CD4-positive, alpha-beta T cell (primary cell): Measurements from ENCODE around the gene RNF157. TPM values are rescaled to one million over a fixed set of nuclear protein-coding genes. Genes with fewer than 3 reads are reported as not detected.

Experiments used
- ATAC-seq: fragments of 200-7000 bp; cut with Tn5 transposase; one replicate; pipeline ENCODE4 v1.10.0; 2022; ENCODE audit warnings: mild to moderate bottlenecking; ENCODE audit not compliant: poor library complexity
- CTCF ChIA-PET: fragments of 350-600 bp; sonication (Branson Sonifier 250); formaldehyde crosslinking; loops from one replicate; lab custom pipeline; 2021; ENCODE audit warnings: antibody characterized with exemption, inconsistent platforms; lab: Charles Lee
- POLR2A ChIA-PET: fragments of 350-600 bp; sonication (Branson Sonifier 250); formaldehyde crosslinking; loops from one replicate; lab custom pipeline; 2021; ENCODE audit warnings: antibody characterized with exemption, inconsistent platforms; lab: Charles Lee
- DNase-seq, 14 experiments: peaks; one replicate each; pipeline ENCODE4 v3.0.0-alpha.2; 2013 to 2020; ENCODE audit warnings: mixed read lengths in 2 of 14
- H3K27ac ChIP-seq, 2 donors: one replicate each; pipeline versions ENCODE4 v1.5.1 to v1.7.0; 2013; ENCODE audit warnings: low read length in 2 of 2, low read depth in 1 of 2, mild to moderate bottlenecking in 1 of 2
- H3K27me3 ChIP-seq, 2 experiments: 1 replicate in 1 of 2; 2 replicates in 1 of 2; pipeline versions ENCODE4 v1.6.1 to v1.7.0; 2013; ENCODE audit warnings: low read length in 2 of 2, control low read depth in 1 of 2, mild to moderate bottlenecking in 1 of 2, moderate library complexity in 1 of 2; ENCODE audit not compliant: insufficient read depth in 2 of 2, control insufficient read depth in 1 of 2
- H3K36me3 ChIP-seq: one replicate; pipeline ENCODE4 v1.6.1; 2013; ENCODE audit warnings: low read length, control low read depth; ENCODE audit not compliant: insufficient read depth
- H3K4me1 ChIP-seq: one replicate; pipeline ENCODE4 v1.6.1; 2013; ENCODE audit warnings: low read length, control low read depth; ENCODE audit not compliant: insufficient read depth
- H3K4me3 ChIP-seq: one replicate; pipeline ENCODE4 v1.5.1; 2013; ENCODE audit warnings: mild to moderate bottlenecking, low read length, moderate library complexity
- H3K9me3 ChIP-seq, 2 experiments: 1 replicate in 1 of 2; 2 replicates in 1 of 2; pipeline versions ENCODE4 v1.6.1 to v1.7.0; 2013; ENCODE audit warnings: low read length in 2 of 2, mild to moderate bottlenecking in 2 of 2, control low read depth in 1 of 2, moderate library complexity in 1 of 2; ENCODE audit not compliant: control insufficient read depth in 1 of 2, insufficient read depth in 1 of 2
- H3K27ac Mint-ChIP-seq: one replicate; pipeline ENCODE4 v1.8.0; 2020; ENCODE audit warnings: mixed read lengths
- H3K27me3 Mint-ChIP-seq: one replicate; pipeline ENCODE4 v1.8.0; 2021; ENCODE audit warnings: mixed read lengths
- H3K36me3 Mint-ChIP-seq: one replicate; pipeline ENCODE4 v1.8.0; 2021; ENCODE audit warnings: low read depth, mixed read lengths
- H3K4me1 Mint-ChIP-seq: one replicate; pipeline ENCODE4 v1.8.0; 2021; ENCODE audit warnings: low read depth, mixed read lengths
- H3K4me3 Mint-ChIP-seq: one replicate; pipeline ENCODE4 v1.8.0; 2020; ENCODE audit warnings: mild to moderate bottlenecking, mixed read lengths
- H3K9me3 Mint-ChIP-seq: one replicate; pipeline ENCODE4 v1.8.0; 2020; ENCODE audit warnings: mixed read lengths
- intact Hi-C, 2 experiments: fragments of 100-400 bp; cut with DNase I in 1 of 2; cut with micrococcal nuclease in 1 of 2; formaldehyde crosslinking; loops; one replicate each; pipeline versions ENCODE4 v1.15.1 to v1.9.0; 2023 to 2025; cut with DNase I, micrococcal nuclease
- total RNA-seq, 174 experiments: library from RNA in 2 of 174; stranded (reverse) in 2 of 174; gene quantifications; one replicate each; pipeline ENCODE4 v1.2.3 and lab custom pipeline; 2021 to 2026
- TF ChIP-seq, protein P1 (sequence below): fragments of 200-600 bp; IDR thresholded peaks from one replicate; pipeline ENCODE4 v1.8.0; 2022; ENCODE audit warnings: antibody characterized with exemption, mild to moderate bottlenecking

The RNF157 gene
- total RNA-seq, 2 experiments from 2014 or later: 18.5 to 21.1 TPM

DNA sequence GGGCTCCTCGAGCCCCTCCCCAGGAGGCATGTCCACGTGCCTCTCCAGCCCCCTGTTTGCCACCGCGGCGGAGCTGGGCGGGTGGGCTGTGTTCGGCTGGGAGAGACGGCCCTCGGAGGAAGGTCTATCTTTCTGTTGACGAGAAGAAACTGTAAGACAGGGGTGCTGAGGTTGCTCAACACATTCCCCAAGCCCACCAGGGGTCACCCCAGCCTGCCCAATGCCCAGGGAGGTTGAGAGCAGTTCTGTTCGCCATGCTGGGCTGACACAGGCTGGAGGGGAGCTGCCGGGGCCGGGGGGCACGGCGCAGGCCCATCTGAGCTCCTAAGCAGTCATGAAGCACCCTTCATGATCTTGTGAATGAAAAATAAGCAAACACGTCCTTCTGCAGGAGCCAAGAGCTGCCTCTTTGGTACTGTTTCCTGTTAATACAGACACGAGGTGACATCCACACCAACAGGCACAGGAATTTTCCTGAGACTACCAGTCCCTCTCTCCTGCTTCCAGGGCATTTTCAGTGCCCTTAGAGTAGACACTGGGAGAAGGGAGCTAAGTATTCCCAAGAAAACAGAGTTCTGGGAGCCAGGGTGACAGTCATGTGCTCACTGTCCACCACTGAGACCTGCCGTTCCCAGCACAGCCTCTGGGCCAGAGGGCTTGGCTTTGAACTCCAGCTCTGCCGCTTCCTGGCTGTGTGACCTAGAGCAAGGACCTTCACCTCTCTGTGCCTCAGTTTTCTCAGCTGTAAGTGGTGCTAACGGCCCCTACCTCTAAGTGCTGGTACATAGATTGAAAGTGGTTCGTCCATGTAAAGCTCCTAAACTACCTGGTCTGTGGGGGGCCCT lies 34.0 kb upstream of the RNF157 start:
- no peak for DNase-seq
- H3K4me3 Mint-ChIP-seq: peak overlapping the region; percentile 58
- intact Hi-C loops: no loop called here

DNA sequence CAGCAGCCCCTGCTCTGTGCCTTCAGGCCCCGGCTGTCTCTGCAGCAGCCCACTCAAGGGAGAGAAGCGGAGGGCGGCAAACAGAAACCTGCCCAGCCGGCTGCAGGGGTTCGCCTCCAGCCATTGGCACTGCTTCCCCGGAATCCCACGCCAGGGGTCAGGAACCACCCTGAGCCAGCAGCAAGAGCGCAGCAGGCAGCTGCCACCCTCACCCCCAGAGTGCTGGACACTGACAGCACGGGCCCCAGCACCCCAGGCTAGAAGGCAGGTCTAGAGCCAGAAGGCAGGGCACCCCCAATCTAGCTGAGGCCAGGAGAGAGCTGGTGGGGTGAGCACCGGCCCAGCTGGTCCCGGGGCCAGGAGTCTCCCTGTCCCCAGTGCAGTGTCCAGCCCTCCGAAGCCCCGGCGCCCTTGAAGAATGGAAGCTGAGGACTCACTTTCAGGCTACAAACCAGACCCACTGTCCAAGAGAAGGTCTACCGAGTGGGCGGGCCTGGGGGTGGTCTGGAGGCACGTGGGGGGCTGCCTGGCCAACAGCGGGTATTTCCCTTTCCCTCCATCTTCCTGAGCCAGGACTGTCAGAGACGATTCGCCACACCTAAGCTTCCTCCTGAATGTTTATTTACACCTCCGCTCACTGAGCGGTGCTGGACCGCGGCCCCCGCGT lies 33.3 kb upstream of the RNF157 start:
- Mint-ChIP-seq H3K9me3 (no peaks in the 10 kb centered on the region), H3K4me3 (peak overlapping the region; percentile 85), H3K36me3 (peaks cover 27% of the 10 kb centered on the region), H3K4me1 (peaks cover 52% of the 10 kb centered on the region), H3K27me3 (no peaks in the 10 kb centered on the region), H3K27ac (peak overlapping the region; percentile 98)
- no peak for ATAC-seq
- TF ChIP-seq, protein P1, sequence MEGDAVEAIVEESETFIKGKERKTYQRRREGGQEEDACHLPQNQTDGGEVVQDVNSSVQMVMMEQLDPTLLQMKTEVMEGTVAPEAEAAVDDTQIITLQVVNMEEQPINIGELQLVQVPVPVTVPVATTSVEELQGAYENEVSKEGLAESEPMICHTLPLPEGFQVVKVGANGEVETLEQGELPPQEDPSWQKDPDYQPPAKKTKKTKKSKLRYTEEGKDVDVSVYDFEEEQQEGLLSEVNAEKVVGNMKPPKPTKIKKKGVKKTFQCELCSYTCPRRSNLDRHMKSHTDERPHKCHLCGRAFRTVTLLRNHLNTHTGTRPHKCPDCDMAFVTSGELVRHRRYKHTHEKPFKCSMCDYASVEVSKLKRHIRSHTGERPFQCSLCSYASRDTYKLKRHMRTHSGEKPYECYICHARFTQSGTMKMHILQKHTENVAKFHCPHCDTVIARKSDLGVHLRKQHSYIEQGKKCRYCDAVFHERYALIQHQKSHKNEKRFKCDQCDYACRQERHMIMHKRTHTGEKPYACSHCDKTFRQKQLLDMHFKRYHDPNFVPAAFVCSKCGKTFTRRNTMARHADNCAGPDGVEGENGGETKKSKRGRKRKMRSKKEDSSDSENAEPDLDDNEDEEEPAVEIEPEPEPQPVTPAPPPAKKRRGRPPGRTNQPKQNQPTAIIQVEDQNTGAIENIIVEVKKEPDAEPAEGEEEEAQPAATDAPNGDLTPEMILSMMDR: no peak
- DNase-seq: no peak
- ChIA-PET CTCF (interaction anchor here (1.2 to 3.1 kb wide), 3 partner anchors 92 to 153 kb away, joined by 6 to 25 read pairs (median 7); no protein-coding TSS in a partner anchor), POLR2A (interaction anchor here (0.5 to 14.0 kb wide), 16 partner anchors 9 to 418 kb away, joined by 3 to 394 read pairs (median 6); partner anchors contain the start of genes EXOC7, FOXJ1, RNF157 and SPHK1)
- H3K27me3 ChIP-seq: no peaks in the 10 kb centered on the region
- H3K27ac ChIP-seq: peak overlapping the region in 1 of 2 donors; percentile 86
- H3K4me3 ChIP-seq: no peak overlapping the region
- intact Hi-C loops: no loop called here
- H3K9me3 ChIP-seq: no peaks in the 10 kb centered on the region
- H3K36me3 ChIP-seq: peaks cover 30% of the 10 kb centered on the region
- peaks cover 75% of the 10 kb centered on the region for H3K4me1 ChIP-seq

More for the DNA sequence above, 34.0 kb upstream of the RNF157 start:
- Mint-ChIP-seq H3K27ac (peak overlapping the region; percentile 79), H3K4me1 (peaks cover 47% of the 10 kb centered on the region), H3K36me3 (peaks cover 21% of the 10 kb centered on the region), H3K9me3 (no peaks in the 10 kb centered on the region), H3K27me3 (no peaks in the 10 kb centered on the region)
- peaks cover 74% of the 10 kb centered on the region for H3K4me1 ChIP-seq
- no peaks in the 10 kb centered on the region for H3K27me3 ChIP-seq
- no peaks in the 10 kb centered on the region for H3K9me3 ChIP-seq
- H3K27ac ChIP-seq: no peak overlapping the region
- H3K4me3 ChIP-seq: no peak overlapping the region
- CTCF ChIA-PET: interaction anchor here (1.2 to 3.1 kb wide), 3 partner anchors 92 to 153 kb away, joined by 6 to 25 read pairs (median 7); no protein-coding TSS in a partner anchor
- H3K36me3 ChIP-seq: peaks cover 22% of the 10 kb centered on the region
- TF ChIP-seq, protein P1: no peak
- ATAC-seq: no peak
- POLR2A ChIA-PET: interaction anchor here (0.8 to 14.0 kb wide), 16 partner anchors 10 to 419 kb away, joined by 3 to 394 read pairs (median 6); partner anchors contain the start of genes EXOC7, FOXJ1, RNF157 and SPHK1
